Progenitor cell of endocrine pancreas (in vitro differentiated cells): ENCODE data around the gene ATP6V1C2. TPM values are rescaled to one million over a fixed set of nuclear protein-coding genes. Genes with fewer than 3 reads are reported as not detected.

Source experiments
- DNase-seq: peaks from one replicate; pipeline ENCODE4 v3.0.0; 2021; ENCODE audit warnings: low spot score; ENCODE audit not compliant: unreplicated experiment
- H3K27ac Mint-ChIP-seq: 2 replicates; pipeline ENCODE4 v1.8.0; 2021; ENCODE audit warnings: mild to moderate bottlenecking, moderate library complexity, mixed read lengths
- H3K27me3 Mint-ChIP-seq: 2 replicates; pipeline ENCODE4 v1.8.0; 2021; ENCODE audit warnings: mixed read lengths
- H3K36me3 Mint-ChIP-seq: 2 replicates; pipeline ENCODE4 v1.8.0; 2022; ENCODE audit warnings: mixed read lengths; ENCODE audit not compliant: insufficient read depth
- H3K4me1 Mint-ChIP-seq: 2 replicates; pipeline ENCODE4 v1.8.0; 2021; ENCODE audit warnings: low read depth, mixed read lengths
- H3K4me3 Mint-ChIP-seq: 2 replicates; pipeline ENCODE4 v1.8.0; 2021; ENCODE audit warnings: low read depth, mild to moderate bottlenecking, moderate library complexity, mixed read lengths
- H3K9me3 Mint-ChIP-seq: 2 replicates; pipeline ENCODE4 v1.8.0; 2021; ENCODE audit warnings: low read depth, mixed read lengths
- total RNA-seq: library from RNA; stranded (reverse); gene quantifications from 2 replicates; pipeline ENCODE4 v1.2.1, GENCODE V29; 2021
- TF ChIP-seq, protein P1 (sequence below): fragments of 200-600 bp; sonication (generic); IDR thresholded peaks from one replicate; pipeline ENCODE4 v1.5.0; 2021; ENCODE audit warnings: antibody characterized with exemption, mild to moderate bottlenecking; ENCODE audit not compliant: unreplicated experiment

Gene ATP6V1C2
- total RNA-seq, 1 donor from 2014 or later = 0.19 TPM

DNA sequence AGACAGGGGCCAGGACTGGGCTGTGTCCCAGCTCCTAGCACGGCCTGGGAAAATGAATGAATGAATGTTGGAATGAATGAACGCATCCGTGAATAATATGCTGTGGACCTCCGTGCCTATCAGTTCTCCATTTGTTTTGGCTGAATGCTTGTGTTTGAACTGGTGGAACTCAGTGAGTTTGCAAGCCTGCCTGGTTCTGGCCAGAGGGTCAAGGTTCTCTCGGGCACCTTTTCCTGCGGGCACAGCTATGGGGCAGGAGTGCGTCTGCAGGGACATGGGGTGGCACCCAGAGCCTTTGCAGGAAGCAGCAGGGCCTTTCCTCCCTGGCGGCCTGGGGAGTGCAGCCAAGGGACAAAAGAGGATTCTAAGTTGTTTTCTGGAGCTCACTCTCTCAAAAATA lies 108.8 kb downstream of the ATP6V1C2 start:
- TF ChIP-seq, protein P1, sequence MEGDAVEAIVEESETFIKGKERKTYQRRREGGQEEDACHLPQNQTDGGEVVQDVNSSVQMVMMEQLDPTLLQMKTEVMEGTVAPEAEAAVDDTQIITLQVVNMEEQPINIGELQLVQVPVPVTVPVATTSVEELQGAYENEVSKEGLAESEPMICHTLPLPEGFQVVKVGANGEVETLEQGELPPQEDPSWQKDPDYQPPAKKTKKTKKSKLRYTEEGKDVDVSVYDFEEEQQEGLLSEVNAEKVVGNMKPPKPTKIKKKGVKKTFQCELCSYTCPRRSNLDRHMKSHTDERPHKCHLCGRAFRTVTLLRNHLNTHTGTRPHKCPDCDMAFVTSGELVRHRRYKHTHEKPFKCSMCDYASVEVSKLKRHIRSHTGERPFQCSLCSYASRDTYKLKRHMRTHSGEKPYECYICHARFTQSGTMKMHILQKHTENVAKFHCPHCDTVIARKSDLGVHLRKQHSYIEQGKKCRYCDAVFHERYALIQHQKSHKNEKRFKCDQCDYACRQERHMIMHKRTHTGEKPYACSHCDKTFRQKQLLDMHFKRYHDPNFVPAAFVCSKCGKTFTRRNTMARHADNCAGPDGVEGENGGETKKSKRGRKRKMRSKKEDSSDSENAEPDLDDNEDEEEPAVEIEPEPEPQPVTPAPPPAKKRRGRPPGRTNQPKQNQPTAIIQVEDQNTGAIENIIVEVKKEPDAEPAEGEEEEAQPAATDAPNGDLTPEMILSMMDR = no peak
- DNase-seq = no peak
- no peak overlapping the region for H3K4me3 Mint-ChIP-seq
- no peak overlapping the region for H3K27ac Mint-ChIP-seq
- H3K9me3 Mint-ChIP-seq = peaks cover 3% of the 10 kb centered on the region
- peaks cover 58% of the 10 kb centered on the region for H3K27me3 Mint-ChIP-seq
- no peaks in the 10 kb centered on the region for H3K4me1 Mint-ChIP-seq
- no peaks in the 10 kb centered on the region for H3K36me3 Mint-ChIP-seq

DNA sequence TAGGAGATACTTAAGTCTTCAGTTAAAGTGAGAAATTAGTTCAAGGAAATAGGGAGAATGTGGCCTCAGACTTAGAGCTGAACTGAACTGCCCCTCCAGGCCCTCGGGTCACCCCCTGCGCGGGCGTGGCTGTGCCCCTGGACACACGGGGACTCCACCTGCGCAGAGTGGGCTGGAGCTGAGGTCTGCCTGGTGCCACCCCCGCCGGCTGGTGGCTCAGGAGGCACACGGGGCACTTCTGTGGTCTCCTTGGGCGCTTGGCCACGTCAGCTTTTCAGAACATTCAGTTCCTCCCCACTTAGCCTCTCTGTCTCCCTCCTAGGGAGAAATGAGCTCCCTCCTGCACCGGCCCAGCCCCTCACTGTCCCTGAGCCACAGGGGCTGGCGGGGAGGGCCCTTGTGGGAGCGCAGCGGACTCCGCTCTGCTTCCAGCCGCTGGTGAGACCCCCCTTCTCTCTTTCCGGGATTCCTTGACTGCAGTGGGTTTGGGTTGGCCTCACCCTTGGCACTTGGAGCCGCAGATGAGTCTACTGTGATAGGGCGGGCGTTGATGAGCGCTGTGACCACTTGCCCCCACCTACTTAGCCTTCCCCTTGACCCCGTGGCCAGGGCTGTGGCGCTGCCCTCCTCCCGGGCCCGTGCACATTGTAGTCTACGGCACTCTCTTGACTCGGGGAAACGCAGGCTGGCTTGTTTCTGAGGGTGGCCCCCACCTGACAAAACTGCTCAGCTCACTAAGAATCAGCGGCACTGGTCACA lies 109.4 kb downstream of the ATP6V1C2 start:
- TF ChIP-seq, protein P1 = no peak
- DNase-seq = no peak
- no peaks in the 10 kb centered on the region for H3K4me1 Mint-ChIP-seq
- H3K27me3 Mint-ChIP-seq = peaks cover 54% of the 10 kb centered on the region
- H3K36me3 Mint-ChIP-seq = no peaks in the 10 kb centered on the region
- no peaks in the 10 kb centered on the region for H3K9me3 Mint-ChIP-seq
- H3K4me3 Mint-ChIP-seq = no peak overlapping the region
- no peak overlapping the region for H3K27ac Mint-ChIP-seq

DNA sequence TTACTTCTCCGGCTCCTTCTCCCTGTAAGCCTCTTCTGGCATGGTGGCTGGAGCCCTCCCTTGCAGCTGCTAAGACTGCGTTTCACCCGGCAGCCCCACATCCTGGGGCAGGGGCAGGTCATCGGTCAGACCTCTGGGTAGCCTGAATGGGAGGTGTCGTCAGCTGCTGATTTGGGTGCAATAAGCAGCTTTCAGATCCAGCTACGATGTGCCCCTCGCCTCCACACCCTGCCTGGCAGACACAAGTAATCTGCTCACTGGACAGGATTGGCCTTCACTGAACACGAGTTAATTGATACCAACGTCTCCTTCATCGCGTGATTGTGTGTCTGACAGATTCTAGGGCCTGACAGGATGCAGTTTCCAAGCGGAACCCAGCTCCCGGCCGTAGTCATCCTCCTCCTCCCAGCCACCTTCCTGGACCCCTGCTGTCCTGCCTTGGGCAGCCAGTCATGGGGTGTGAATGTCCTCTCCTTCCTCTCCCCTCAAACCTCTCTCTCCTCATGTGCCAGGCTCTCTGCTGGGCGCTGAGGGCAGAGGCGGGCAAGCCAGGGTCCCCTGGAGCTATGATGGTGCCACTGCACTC lies 110.1 kb downstream of the ATP6V1C2 start:
- Mint-ChIP-seq H3K27me3 (peaks cover 52% of the 10 kb centered on the region), H3K27ac (no peak overlapping the region), H3K9me3 (no peaks in the 10 kb centered on the region), H3K36me3 (no peaks in the 10 kb centered on the region), H3K4me3 (no peak overlapping the region), H3K4me1 (no peaks in the 10 kb centered on the region)
- TF ChIP-seq, protein P1 = no peak
- DNase-seq = no peak

DNA sequence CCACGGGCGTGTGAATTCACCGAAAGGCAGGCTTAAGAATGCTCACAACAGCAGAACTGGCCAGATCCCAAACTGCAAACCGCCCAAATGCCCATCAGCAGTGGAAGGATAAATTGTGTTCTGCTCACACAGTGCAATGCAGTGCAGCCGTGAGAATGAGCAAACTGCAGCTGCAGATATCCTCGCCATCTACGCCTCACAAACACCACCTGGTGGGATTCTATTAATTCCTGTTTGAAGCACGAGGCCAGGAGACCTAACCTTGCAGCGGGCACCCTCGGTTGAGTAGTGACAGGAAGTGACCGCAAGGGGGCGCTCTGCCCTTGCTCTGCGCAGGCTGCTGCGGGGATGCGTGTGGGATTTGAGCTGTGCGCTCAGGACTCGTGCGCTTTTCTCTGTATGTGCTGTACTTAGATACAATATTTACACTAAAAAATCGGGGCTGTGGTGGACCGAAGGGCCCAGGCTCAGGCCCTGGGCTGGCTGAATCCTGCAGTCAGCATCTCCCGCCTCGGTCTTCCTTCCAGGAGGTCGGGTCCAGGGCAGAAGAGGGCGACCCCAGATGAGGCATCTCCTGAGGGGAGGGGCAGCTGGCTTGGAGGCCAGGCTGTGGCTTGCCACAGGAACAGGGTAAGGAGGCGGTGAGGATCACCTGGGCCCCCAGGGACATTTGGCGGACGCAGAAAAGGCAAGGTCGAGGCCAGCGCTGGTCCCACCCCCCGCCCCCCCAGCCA lies 110.9 kb downstream of the ATP6V1C2 start:
- Mint-ChIP-seq H3K27ac (no peak overlapping the region), H3K4me1 (no peaks in the 10 kb centered on the region), H3K36me3 (no peaks in the 10 kb centered on the region), H3K27me3 (peaks cover 57% of the 10 kb centered on the region), H3K9me3 (no peaks in the 10 kb centered on the region), H3K4me3 (no peak overlapping the region)
- TF ChIP-seq, protein P1 = peak; percentile 99
- DNase-seq = peak; percentile 84

DNA sequence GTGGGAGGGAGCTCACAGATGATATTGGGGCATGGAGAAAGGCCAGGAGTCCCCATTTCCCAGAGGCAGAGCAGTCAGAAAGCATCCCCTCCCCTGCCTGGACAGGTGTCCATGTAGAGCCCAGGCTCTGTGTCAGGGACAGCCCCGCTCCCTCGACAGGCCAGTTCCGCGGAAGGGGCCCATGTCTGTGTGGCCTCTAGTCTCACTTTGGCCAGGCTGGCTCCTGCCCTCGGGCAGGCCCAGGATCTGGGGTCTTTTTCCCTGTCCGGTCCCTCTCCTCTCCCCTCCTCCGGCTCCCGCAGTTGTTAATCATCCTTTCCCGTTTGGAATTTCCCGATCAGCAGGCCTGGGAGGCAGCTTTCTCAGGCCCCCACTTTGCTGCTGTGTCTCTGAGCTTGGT lies 111.6 kb downstream of the ATP6V1C2 start:
- H3K4me3 Mint-ChIP-seq = no peak overlapping the region
- no peak overlapping the region for H3K27ac Mint-ChIP-seq
- no peaks in the 10 kb centered on the region for H3K4me1 Mint-ChIP-seq
- no peaks in the 10 kb centered on the region for H3K36me3 Mint-ChIP-seq
- H3K27me3 Mint-ChIP-seq = peaks cover 60% of the 10 kb centered on the region
- H3K9me3 Mint-ChIP-seq = no peaks in the 10 kb centered on the region
- no peak for DNase-seq
- TF ChIP-seq, protein P1 = no peak
